ENCODE data around the gene EVC2.

EVC2 gene

DNA sequence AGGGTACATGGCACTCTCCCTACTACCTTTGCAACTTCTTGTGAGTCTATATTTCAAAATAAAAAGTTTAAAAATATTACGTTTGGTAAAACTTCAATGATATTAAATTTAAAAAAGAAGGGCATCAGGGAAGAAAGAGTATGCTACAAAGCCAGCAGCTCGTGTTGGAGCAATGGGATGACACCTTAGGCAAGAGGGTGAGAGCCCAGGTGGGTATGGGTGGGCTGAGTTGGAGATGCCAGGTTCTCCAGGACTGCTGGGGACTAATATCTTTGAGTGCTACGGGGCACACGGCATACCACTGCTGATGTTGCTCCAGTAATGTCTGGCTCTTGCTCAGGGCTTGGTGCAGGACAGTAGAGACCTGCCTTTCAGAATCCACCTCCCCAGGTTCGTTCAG, 132.4 kb downstream of the EVC2 start:
- Mint-ChIP-seq H3K27me3 (no peaks in the 10 kb centered on the region), H3K4me1 (no peaks in the 10 kb centered on the region), H3K27ac (no peak overlapping the region), H3K4me3 (no peak overlapping the region), H3K9me3 (peaks cover 12% of the 10 kb centered on the region), H3K36me3 (peaks cover 2% of the 10 kb centered on the region)
- no peak for DNase-seq (ENCODE audit: low spot score in 2 of 2)
- no peak for ATAC-seq (ENCODE audit: low read depth)

DNA sequence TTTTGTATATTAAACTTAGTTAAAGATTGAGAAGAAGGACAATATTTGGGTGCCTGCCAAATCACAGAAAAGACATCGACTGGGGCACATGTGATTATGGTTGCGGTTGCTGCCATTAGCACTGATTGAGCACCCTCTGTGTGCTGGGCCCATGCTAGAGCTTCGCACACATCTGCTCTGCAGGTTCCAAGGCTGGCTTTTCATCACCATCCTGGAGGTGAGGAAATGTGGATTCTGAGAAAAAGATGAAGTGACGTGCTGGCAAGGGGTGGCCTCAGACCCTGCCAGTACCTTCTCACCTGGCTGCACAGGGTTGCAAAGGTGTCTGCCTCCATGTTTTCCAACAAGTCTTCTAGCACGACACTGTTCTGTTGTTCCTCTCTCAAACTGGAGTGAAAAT, 134.0 kb downstream of the EVC2 start:
- Mint-ChIP-seq H3K4me3 (no peak overlapping the region), H3K27ac (no peak overlapping the region), H3K4me1 (no peaks in the 10 kb centered on the region), H3K27me3 (no peaks in the 10 kb centered on the region), H3K9me3 (peaks cover 7% of the 10 kb centered on the region), H3K36me3 (peaks cover 2% of the 10 kb centered on the region)
- no peak for DNase-seq (ENCODE audit: low spot score in 2 of 2)
- no peak for ATAC-seq (ENCODE audit: low read depth)

DNA sequence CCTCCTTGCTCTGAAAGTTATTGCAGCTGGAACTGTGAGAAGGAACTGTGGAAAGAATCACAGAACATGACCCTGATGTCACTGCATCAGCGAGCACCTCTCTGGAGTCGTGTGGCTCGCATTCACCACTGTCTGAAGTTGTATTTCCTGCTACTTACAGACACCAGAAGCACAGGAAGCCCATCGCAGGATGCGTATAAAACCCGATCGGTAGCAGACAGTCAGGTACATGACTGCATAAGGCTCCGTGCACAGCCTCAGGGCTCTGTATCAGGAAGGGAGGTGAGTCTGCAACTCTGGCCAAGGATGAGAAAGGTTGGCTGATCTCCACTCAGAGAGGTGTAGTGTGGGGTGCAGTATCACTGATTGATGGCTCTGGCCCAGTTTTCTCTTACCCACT, 134.4 kb downstream of the EVC2 start:
- DNase-seq (ENCODE audit: low spot score in 2 of 2) (no peak), ATAC-seq (ENCODE audit: low read depth) (no peak)
- H3K9me3 Mint-ChIP-seq: peaks cover 6% of the 10 kb centered on the region
- peaks cover 2% of the 10 kb centered on the region for H3K36me3 Mint-ChIP-seq
- H3K27ac Mint-ChIP-seq: no peak overlapping the region
- H3K4me3 Mint-ChIP-seq: no peak overlapping the region
- H3K27me3 Mint-ChIP-seq: no peaks in the 10 kb centered on the region
- no peaks in the 10 kb centered on the region for H3K4me1 Mint-ChIP-seq

DNA sequence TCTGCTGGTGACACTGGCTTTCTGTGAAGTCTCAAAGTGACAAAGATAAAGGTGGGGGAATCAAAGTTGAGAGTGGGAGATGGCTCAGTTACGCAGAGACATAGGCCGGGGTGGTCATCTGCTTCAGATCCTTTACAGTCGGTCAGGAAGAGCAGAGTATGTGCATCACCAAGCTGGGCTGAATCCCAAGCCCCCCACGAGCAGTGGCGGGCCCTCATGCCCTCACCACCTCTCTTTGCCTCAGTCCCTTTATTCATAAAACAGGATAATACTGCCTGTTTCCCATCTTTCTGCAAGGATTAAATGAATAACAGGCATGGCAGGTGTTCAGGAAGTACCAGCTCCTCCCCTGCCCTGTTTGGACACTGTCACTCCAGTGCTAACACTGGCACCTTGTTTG, 135.6 kb downstream of the EVC2 start:
- H3K4me1 Mint-ChIP-seq: no peaks in the 10 kb centered on the region
- no peak for DNase-seq (ENCODE audit: low spot score in 2 of 2)
- H3K36me3 Mint-ChIP-seq: no peaks in the 10 kb centered on the region
- ATAC-seq (ENCODE audit: low read depth): no peak
- no peaks in the 10 kb centered on the region for H3K9me3 Mint-ChIP-seq
- no peak overlapping the region for H3K4me3 Mint-ChIP-seq
- H3K27me3 Mint-ChIP-seq: no peaks in the 10 kb centered on the region
- no peak overlapping the region for H3K27ac Mint-ChIP-seq

DNA sequence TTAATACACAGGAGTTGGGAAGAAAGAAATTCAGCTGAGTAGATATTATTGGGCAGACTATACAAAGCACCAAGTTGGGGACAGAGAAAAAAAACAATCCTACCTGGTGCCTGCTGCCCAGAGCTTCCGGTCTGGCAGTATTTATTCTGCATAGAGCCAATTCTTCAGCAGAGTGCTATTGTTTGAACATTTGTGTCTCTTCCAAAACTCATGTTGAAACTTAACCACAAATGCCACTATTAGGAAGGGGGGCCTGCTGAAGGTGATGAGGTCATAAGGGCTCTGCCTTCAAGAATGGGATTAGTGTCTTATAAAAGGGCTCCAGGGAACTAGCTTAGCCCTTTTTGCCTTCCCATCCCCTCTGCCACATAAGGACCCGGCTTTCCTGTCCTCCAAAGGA, 136.2 kb downstream of the EVC2 start:
- Mint-ChIP-seq H3K4me1 (no peaks in the 10 kb centered on the region), H3K27me3 (no peaks in the 10 kb centered on the region), H3K9me3 (no peaks in the 10 kb centered on the region), H3K36me3 (no peaks in the 10 kb centered on the region), H3K4me3 (no peak overlapping the region), H3K27ac (no peak overlapping the region)
- no peak for ATAC-seq (ENCODE audit: low read depth)
- DNase-seq (ENCODE audit: low spot score in 2 of 2): no peak

DNA sequence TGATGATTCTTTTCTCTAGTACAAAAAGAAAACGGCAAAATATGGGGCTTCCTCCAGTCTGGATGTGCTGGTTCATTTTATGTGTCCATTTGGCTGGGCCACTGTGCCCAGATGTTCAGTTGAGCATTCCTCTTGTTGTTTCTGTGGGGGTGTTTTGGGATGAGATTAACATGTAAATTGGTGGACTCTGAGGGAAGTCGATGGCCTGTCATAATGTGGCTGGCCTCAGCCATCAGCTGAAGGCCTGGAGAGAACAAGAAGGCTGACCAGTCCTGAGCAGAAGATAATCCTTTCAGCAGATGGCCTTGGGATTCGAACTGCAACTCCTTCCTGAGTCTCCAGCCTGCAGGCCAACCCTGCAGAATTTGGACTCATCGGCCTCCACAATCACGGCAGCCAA, 136.7 kb downstream of the EVC2 start:
- Mint-ChIP-seq H3K9me3 (no peaks in the 10 kb centered on the region), H3K27me3 (no peaks in the 10 kb centered on the region), H3K36me3 (no peaks in the 10 kb centered on the region), H3K4me3 (no peak overlapping the region), H3K27ac (no peak overlapping the region), H3K4me1 (no peaks in the 10 kb centered on the region)
- DNase-seq (ENCODE audit: low spot score in 2 of 2): no peak
- ATAC-seq (ENCODE audit: low read depth): no peak

DNA sequence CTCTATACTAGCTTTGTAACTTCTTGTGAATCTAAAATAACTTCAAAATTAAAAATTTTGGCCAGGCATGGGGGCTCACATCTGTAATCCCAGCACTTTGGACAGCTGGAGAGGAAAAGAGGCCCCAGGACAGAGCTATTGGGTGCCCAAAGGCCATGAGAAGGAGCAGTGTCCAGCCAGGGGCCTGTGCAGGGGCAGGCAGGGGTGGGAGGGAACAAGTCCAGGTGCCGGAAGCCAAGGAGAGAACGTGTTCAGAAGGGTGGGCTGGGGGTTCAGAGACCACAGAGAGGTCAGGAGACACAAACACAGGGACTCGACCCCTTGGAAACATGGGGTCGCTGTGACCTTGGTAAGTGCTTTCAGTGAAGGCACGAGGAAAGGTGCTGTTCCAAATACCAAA, 138.9 kb downstream of the EVC2 start:
- Mint-ChIP-seq H3K27me3 (no peaks in the 10 kb centered on the region), H3K27ac (no peak overlapping the region), H3K36me3 (no peaks in the 10 kb centered on the region), H3K9me3 (no peaks in the 10 kb centered on the region), H3K4me3 (no peak overlapping the region), H3K4me1 (no peaks in the 10 kb centered on the region)
- ATAC-seq (ENCODE audit: low read depth) (no peak), DNase-seq (ENCODE audit: low spot score in 2 of 2) (no peak)

DNA sequence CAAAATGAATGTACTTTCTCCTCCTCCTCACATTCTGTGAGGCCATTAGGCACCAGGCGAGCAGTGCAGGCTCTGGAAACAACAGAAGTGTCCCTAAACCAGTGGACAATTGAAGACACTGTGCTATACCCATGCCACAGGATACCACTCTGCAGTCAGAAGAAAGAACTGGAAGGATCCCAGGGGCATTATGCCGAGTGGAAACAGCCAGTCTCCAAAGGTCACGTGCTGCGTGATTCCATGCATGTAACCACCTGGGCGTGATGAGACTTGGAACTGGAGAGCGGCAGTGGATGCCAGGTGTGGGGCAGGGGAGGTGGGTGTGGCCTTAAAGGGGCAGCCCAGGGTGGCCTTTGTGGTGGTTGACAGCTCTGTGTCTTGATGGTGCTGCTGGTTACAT, 139.4 kb downstream of the EVC2 start:
- ATAC-seq (ENCODE audit: low read depth) (no peak), DNase-seq (ENCODE audit: low spot score in 2 of 2) (no peak)
- Mint-ChIP-seq H3K4me1 (no peaks in the 10 kb centered on the region), H3K27ac (no peak overlapping the region), H3K9me3 (no peaks in the 10 kb centered on the region), H3K4me3 (no peak overlapping the region), H3K36me3 (no peaks in the 10 kb centered on the region), H3K27me3 (no peaks in the 10 kb centered on the region)

DNA sequence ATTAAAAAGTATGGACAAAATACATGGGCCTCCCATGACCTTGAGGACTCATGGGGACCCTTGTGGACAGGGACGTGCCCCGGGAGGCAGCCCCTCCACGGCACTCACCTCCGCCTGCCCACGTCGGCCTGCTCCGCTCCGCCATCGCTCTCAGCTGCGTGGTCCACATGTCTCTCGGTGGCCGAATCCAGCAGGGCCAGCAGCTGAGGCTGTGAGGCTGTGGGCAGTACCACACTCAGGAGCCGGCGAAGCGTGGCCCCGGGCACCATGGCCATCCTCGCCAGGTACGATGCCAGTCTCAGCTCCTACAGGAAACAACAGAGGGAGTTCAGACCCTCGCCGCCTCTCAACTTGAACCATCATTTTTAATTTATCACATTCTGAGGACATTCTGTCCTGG, 140.0 kb downstream of the EVC2 start:
- no peak overlapping the region for H3K27ac Mint-ChIP-seq
- H3K4me3 Mint-ChIP-seq: no peak overlapping the region
- H3K27me3 Mint-ChIP-seq: no peaks in the 10 kb centered on the region
- H3K36me3 Mint-ChIP-seq: no peaks in the 10 kb centered on the region
- ATAC-seq (ENCODE audit: low read depth): no peak
- no peaks in the 10 kb centered on the region for H3K9me3 Mint-ChIP-seq
- no peak for DNase-seq (ENCODE audit: low spot score in 2 of 2)
- no peaks in the 10 kb centered on the region for H3K4me1 Mint-ChIP-seq

DNA sequence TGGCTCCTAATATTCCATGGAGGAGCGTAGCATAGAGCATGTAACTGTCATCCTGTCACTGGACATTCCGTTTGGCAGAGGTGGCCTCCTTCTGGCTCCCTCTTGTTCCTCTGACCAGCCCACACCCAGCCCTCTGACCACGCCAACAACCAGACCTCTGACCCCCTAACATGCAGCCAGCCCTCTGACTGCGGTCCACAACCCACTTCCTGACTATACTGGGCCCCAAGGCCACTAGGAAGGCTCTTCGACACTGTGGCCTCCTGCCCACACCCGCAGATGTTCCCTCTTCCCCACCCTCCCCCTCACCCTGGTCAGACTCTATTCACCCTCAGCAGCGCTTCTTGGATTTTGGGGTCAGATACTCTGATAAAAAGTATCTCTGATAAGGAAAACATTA, 141.4 kb downstream of the EVC2 start:
- Mint-ChIP-seq H3K27ac (no peak overlapping the region), H3K27me3 (no peaks in the 10 kb centered on the region), H3K36me3 (no peaks in the 10 kb centered on the region), H3K9me3 (no peaks in the 10 kb centered on the region), H3K4me1 (no peaks in the 10 kb centered on the region), H3K4me3 (no peak overlapping the region)
- ATAC-seq (ENCODE audit: low read depth): no peak
- no peak for DNase-seq (ENCODE audit: low spot score in 2 of 2)

DNA sequence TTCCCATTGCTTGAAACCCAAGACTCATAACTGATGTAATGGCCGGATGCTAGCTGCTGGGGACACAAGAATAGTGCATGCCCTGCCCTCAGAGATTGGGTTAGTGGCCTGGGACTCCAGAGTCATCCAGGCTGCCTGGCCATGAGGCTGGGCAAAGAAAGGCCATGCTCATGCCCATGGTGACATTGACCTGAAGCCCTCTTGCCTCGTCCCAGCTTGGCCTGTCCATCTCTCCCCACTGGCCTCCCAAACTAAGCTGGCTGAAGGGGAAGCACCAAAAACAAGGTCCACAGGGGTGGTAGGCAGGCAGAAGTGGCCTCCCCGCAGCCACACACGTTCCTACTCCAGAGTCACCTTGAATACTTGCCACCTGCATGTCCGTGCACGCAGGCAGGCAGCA, 141.8 kb downstream of the EVC2 start:
- Mint-ChIP-seq H3K27me3 (no peaks in the 10 kb centered on the region), H3K9me3 (no peaks in the 10 kb centered on the region), H3K4me3 (no peak overlapping the region), H3K4me1 (no peaks in the 10 kb centered on the region), H3K36me3 (no peaks in the 10 kb centered on the region), H3K27ac (no peak overlapping the region)
- no peak for ATAC-seq (ENCODE audit: low read depth)
- no peak for DNase-seq (ENCODE audit: low spot score in 2 of 2)

DNA sequence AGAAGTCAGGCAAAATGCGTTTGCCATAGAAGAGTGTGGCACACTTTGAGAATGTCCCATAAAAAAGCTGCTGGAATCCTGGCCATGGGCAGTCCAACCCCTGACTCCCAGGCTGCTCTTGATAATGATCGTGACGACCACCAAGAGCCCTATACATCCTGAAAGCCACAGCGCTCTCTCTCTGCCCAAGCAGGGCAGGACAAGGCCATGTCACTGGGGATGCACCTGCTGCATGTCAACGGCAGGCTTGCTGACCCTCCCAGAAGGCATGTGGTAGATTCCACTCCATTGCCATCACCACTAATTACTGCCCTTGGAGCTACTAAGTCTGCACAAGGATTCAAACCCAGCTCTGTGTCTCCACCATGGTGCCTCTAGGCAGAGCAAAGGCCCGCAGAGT, 144.5 kb downstream of the EVC2 start:
- no peaks in the 10 kb centered on the region for H3K9me3 Mint-ChIP-seq
- ATAC-seq (ENCODE audit: low read depth) (no peak), DNase-seq (ENCODE audit: low spot score in 2 of 2) (no peak)
- H3K4me1 Mint-ChIP-seq: no peaks in the 10 kb centered on the region
- no peaks in the 10 kb centered on the region for H3K36me3 Mint-ChIP-seq
- H3K27me3 Mint-ChIP-seq: no peaks in the 10 kb centered on the region
- no peak overlapping the region for H3K4me3 Mint-ChIP-seq
- H3K27ac Mint-ChIP-seq: no peak overlapping the region

DNA sequence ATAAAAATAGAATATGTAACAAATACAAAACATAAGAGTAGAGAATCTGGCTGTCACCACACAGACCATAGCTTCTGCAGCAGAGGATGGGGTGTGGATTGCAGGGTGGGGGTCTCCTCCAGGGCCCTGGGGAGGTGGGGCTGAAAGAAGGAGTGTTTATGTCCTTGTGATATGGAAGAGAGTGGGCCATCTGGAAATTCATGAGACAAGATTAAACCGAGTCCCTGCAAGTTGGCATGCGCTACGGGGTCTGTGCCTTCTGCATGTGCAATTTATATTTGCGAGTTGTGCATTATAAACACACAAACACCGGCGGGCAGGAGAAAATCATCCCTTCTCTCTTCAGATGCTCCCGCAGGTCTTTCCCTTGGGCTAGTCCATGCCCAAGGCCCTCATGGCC, 145.9 kb downstream of the EVC2 start:
- Mint-ChIP-seq H3K36me3 (no peaks in the 10 kb centered on the region), H3K27me3 (no peaks in the 10 kb centered on the region), H3K27ac (no peak overlapping the region), H3K9me3 (no peaks in the 10 kb centered on the region), H3K4me3 (no peak overlapping the region), H3K4me1 (no peaks in the 10 kb centered on the region)
- DNase-seq (ENCODE audit: low spot score in 2 of 2): no peak
- ATAC-seq (ENCODE audit: low read depth): no peak

DNA sequence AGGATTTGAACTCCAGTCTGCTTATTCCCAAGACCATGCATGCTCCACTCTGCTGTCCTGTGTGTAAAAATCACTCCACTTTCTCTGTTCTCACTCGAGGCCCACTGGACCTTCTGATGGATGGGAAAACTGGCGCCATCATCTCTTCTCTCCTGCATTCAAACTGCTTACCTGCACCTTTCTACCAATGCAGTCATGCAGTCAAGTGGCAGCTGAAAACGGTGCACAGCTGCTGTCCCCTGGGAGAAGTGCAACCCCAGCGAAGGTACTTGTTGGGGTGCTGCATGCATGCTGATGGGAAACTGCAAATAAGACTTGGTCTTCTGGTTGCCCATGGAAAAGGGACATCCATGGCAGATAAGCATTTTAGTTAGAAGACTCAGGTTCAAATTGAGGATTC, 147.1 kb downstream of the EVC2 start:
- Mint-ChIP-seq H3K27me3 (no peaks in the 10 kb centered on the region), H3K4me1 (no peaks in the 10 kb centered on the region), H3K27ac (no peak overlapping the region), H3K9me3 (no peaks in the 10 kb centered on the region), H3K36me3 (no peaks in the 10 kb centered on the region), H3K4me3 (no peak overlapping the region)
- no peak for DNase-seq (ENCODE audit: low spot score in 2 of 2)
- ATAC-seq (ENCODE audit: low read depth): no peak

DNA sequence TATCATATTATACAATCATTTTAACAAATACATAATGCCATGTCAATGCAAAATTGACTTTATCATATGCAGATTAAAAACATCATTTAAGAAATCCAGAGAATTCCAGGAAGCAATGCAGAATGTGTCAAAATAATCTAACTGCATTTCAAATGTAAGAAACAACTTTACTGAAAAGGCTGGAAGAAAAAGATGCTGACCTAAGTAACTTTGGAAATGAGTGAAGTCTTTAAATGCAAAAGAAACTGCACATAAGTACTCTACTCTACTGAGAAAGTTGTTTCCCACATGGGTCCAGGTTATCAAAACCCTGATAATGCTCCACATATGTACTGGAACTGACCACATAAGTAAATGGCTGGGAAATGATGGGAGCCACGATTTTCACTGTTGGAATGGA, 149.9 kb downstream of the EVC2 start:
- Mint-ChIP-seq H3K4me3 (no peak overlapping the region), H3K4me1 (no peaks in the 10 kb centered on the region), H3K36me3 (no peaks in the 10 kb centered on the region), H3K27ac (no peak overlapping the region), H3K27me3 (no peaks in the 10 kb centered on the region), H3K9me3 (peaks cover 4% of the 10 kb centered on the region)
- ATAC-seq (ENCODE audit: low read depth): no peak
- DNase-seq (ENCODE audit: low spot score in 2 of 2): no peak

DNA sequence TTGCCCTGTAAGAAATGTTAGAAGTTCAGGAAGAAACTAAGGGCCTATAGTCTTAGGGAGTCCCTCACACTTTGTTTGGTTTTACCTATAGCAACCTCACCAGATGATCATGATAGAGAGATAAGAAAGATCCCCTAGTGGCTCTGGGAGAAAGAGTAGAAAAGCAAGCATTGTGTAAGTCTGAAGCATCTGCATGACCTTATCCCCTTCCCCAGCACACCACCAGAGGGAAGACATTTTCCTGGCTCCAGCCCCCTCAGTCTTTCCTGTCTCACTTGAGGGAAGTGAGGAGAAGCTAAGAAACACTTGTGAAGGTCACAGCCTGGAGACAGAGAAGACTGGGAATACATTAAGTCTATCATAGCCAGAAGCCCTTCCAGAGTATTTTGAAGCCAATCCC, 154.0 kb downstream of the EVC2 start:
- no peaks in the 10 kb centered on the region for H3K4me1 Mint-ChIP-seq
- H3K27ac Mint-ChIP-seq: no peak overlapping the region
- H3K9me3 Mint-ChIP-seq: peaks cover 16% of the 10 kb centered on the region
- H3K4me3 Mint-ChIP-seq: no peak overlapping the region
- peaks cover 2% of the 10 kb centered on the region for H3K36me3 Mint-ChIP-seq
- DNase-seq (ENCODE audit: low spot score in 2 of 2) (no peak), ATAC-seq (ENCODE audit: low read depth) (no peak)
- H3K27me3 Mint-ChIP-seq: no peaks in the 10 kb centered on the region

All from memory B cell (primary cell).